Caco-2 (cell line): Measurements from ENCODE around the gene ZFP90. TPM values are rescaled to one million over a fixed set of nuclear protein-coding genes. Genes with fewer than 3 reads are reported as not detected.

Source experiments
- BruUV-seq: library from RNA; stranded (reverse); fragments of 400-500 nt; replicated peaks from 2 replicates; lab custom pipeline; 2021; lab: Mats Ljungman, UMichigan
- CTCF ChIA-PET: fragments of 300-600 bp; sonication (Branson Sonifier 250); formaldehyde crosslinking; loops from one replicate; lab custom pipeline; 2022; ENCODE audit warnings: antibody characterized with exemption; lab: Charles Lee
- POLR2A ChIA-PET: fragments of 300-600 bp; sonication (Branson Sonifier 250); formaldehyde crosslinking; loops from one replicate; lab custom pipeline; 2022; ENCODE audit warnings: antibody characterized with exemption; lab: Charles Lee
- DNase-seq, 2 experiments: peaks; one replicate each; pipeline versions ENCODE4 v3.0.0 to v3.0.0-alpha.2; 2020 to 2022
- H3K27me3 ChIP-seq: replicated peaks from 2 replicates; pipeline ENCODE4 v1.6.0; 2011; ENCODE audit warnings: low read length; ENCODE audit not compliant: control insufficient read depth, insufficient read depth
- H3K36me3 ChIP-seq: 2 replicates; pipeline ENCODE4 v1.5.1; 2011; ENCODE audit warnings: low read length; ENCODE audit not compliant: control insufficient read depth, insufficient read depth
- H3K4me1 ChIP-seq: fragments of 250-450 bp; sonication (Bioruptor Pico); 2 replicates; pipeline ENCODE4 v1.5.1; 2020; ENCODE audit warnings: mild to moderate bottlenecking
- H3K4me3 ChIP-seq: 2 replicates; pipeline ENCODE4 v1.5.1; 2011; ENCODE audit warnings: low read depth, mild to moderate bottlenecking, control low read depth, low read length
- H3K9me3 ChIP-seq: fragments of 250-450 bp; sonication (Bioruptor Pico); 2 replicates; pipeline ENCODE4 v1.5.1; 2020; ENCODE audit warnings: mild to moderate bottlenecking, moderate library complexity
- H3K27ac Mint-ChIP-seq: one replicate; pipeline ENCODE4 v1.8.0; 2022; ENCODE audit warnings: mixed read lengths; ENCODE audit not compliant: unreplicated experiment
- H3K27me3 Mint-ChIP-seq: one replicate; pipeline ENCODE4 v1.8.0; 2022; ENCODE audit warnings: mixed read lengths; ENCODE audit not compliant: insufficient read depth, unreplicated experiment
- H3K36me3 Mint-ChIP-seq: one replicate; pipeline ENCODE4 v1.8.0; 2022; ENCODE audit warnings: mild to moderate bottlenecking, mixed read lengths; ENCODE audit not compliant: insufficient read depth, unreplicated experiment
- H3K4me1 Mint-ChIP-seq: one replicate; pipeline ENCODE4 v1.8.0; 2022; ENCODE audit warnings: low read depth, mixed read lengths; ENCODE audit not compliant: unreplicated experiment
- H3K4me3 Mint-ChIP-seq: one replicate; pipeline ENCODE4 v1.8.0; 2022; ENCODE audit warnings: mild to moderate bottlenecking, moderate library complexity, mixed read lengths; ENCODE audit not compliant: unreplicated experiment
- H3K9me3 Mint-ChIP-seq: one replicate; pipeline ENCODE4 v1.8.0; 2022; ENCODE audit warnings: mixed read lengths; ENCODE audit not compliant: unreplicated experiment
- intact Hi-C: fragments of 100-400 bp; cut with micrococcal nuclease; formaldehyde crosslinking; loops from one replicate; pipeline ENCODE4 v1.10.0; 2022; ENCODE audit not compliant: unreplicated experiment
- total RNA-seq: library from RNA; stranded (reverse); gene quantifications from 2 replicates; pipeline ENCODE4 v1.2.3, GENCODE V29; 2022
- TF ChIP-seq, protein P1 (sequence below), 2 experiments: fragments of 200-600 bp in 1 of 2; IDR thresholded peaks; 1 replicate in 1 of 2; 2 replicates in 1 of 2; pipeline versions ENCODE4 v1.5.1 to v1.8.0; 2011 to 2022; ENCODE audit warnings: antibody characterized with exemption in 1 of 2, control low read depth in 1 of 2, inconsistent platforms in 1 of 2, low read depth in 1 of 2, low read length in 1 of 2, mild to moderate bottlenecking in 1 of 2, moderate library complexity in 1 of 2; ENCODE audit not compliant: insufficient read depth in 1 of 2, severe bottlenecking in 1 of 2, unreplicated experiment in 1 of 2

ZFP90 gene
- total RNA-seq, 1 experiment from 2014 or later: 23.2 TPM

DNA sequence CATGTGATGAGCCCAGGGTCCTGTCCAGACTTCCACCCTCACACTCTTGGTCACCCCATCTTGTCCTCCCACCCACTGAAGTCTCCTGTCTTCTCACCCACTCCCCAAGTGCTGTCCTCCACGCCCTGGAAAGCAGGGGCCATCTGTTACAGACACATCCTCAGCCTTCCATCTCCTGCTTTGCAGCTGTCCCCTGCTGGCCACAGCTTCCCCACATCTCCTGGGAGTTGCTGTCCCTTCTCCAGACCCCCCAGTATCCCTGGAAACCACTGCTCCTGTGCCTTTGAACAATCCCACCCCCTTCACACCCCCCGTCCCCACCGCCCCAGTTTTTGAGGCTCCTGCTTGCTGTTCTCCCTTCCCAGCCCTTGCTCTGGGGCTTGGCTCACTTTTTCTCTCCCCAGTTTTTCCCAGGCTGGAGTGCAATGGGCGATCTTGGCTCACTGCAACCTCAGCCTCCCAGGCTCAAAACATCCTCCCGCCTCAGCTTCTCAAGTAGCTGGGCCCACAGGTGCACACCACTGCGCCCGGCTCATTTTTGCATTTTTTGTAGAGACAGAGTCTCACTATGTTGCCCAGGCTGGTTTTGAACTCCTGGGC, 30.4 kb upstream of the ZFP90 start:
- POLR2A ChIA-PET: no interaction called here
- no peaks in the 10 kb centered on the region for H3K4me1 Mint-ChIP-seq
- CTCF ChIA-PET: no interaction called here
- Histone ChIP-seq H3K36me3 (no peaks in the 10 kb centered on the region), H3K9me3 (0 out of 2 replicates have a peak, but pooled peaks cover 3% of the 10 kb centered on the region), H3K4me3 (no peak overlapping the region), H3K4me1 (no peaks in the 10 kb centered on the region), H3K27me3 (peaks cover 1% of the 10 kb centered on the region; the same call in 1 of the 2 replicates)
- TF ChIP-seq, protein P1, sequence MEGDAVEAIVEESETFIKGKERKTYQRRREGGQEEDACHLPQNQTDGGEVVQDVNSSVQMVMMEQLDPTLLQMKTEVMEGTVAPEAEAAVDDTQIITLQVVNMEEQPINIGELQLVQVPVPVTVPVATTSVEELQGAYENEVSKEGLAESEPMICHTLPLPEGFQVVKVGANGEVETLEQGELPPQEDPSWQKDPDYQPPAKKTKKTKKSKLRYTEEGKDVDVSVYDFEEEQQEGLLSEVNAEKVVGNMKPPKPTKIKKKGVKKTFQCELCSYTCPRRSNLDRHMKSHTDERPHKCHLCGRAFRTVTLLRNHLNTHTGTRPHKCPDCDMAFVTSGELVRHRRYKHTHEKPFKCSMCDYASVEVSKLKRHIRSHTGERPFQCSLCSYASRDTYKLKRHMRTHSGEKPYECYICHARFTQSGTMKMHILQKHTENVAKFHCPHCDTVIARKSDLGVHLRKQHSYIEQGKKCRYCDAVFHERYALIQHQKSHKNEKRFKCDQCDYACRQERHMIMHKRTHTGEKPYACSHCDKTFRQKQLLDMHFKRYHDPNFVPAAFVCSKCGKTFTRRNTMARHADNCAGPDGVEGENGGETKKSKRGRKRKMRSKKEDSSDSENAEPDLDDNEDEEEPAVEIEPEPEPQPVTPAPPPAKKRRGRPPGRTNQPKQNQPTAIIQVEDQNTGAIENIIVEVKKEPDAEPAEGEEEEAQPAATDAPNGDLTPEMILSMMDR (IDR thresholded peaks at IDR 0.05; ENCODE audit: insufficient read depth in 1 of 2, low read depth in 1 of 2, low read length in 1 of 2, severe bottlenecking in 1 of 2, unreplicated experiment in 1 of 2): no peak
- no peak for DNase-seq
- intact Hi-C loops: loop anchor here (5.0 kb wide), 1 partner anchor 61 kb away; the partner anchor contains the start of gene SMPD3
- no peak overlapping the region for H3K27ac Mint-ChIP-seq
- no peak overlapping the region for H3K4me3 Mint-ChIP-seq
- H3K9me3 Mint-ChIP-seq: no peaks in the 10 kb centered on the region
- no TSS peak for BruUV-seq
- H3K27me3 Mint-ChIP-seq: peaks cover 21% of the 10 kb centered on the region
- H3K36me3 Mint-ChIP-seq: no peaks in the 10 kb centered on the region

DNA sequence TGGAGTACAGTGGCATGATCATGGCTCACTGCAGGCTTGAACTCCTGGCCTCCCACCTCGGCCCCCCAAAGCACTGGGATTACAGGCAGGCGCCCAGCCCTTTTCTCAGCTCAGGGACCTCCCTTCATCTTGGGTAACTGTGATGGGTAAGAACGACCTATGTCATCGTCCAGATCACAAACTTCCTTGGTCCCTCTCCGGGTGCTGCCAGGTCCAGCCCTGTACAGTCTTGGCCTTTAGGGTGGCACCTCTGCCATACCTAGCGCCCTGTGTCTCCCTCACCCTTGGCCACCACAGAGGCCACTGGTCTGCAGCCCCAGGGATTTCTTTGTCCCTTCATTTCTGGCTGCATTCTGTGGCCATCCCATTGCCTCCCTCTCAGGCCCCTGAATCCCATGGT, 29.7 kb upstream of the ZFP90 start:
- Mint-ChIP-seq H3K27ac (no peak overlapping the region), H3K36me3 (no peaks in the 10 kb centered on the region), H3K27me3 (peaks cover 21% of the 10 kb centered on the region), H3K4me3 (no peak overlapping the region), H3K4me1 (no peaks in the 10 kb centered on the region), H3K9me3 (no peaks in the 10 kb centered on the region)
- TF ChIP-seq, protein P1 (IDR thresholded peaks at IDR 0.05; ENCODE audit: insufficient read depth in 1 of 2, low read depth in 1 of 2, low read length in 1 of 2, severe bottlenecking in 1 of 2, unreplicated experiment in 1 of 2): no peak
- Histone ChIP-seq H3K4me1 (no peaks in the 10 kb centered on the region), H3K36me3 (no peaks in the 10 kb centered on the region), H3K27me3 (peaks cover 1% of the 10 kb centered on the region; the same call in 1 of the 2 replicates), H3K9me3 (0 out of 2 replicates have a peak, but pooled peaks cover 3% of the 10 kb centered on the region), H3K4me3 (no peak overlapping the region)
- CTCF ChIA-PET: interaction anchor here (1.2 kb wide), 1 partner anchor 11 kb away, joined by 3 read pairs; no protein-coding TSS in a partner anchor
- DNase-seq: no peak
- no TSS peak for BruUV-seq
- intact Hi-C loops: loop anchor here (5.0 kb wide), 1 partner anchor 62 kb away; the partner anchor contains the start of gene SMPD3
- POLR2A ChIA-PET: no interaction called here

DNA sequence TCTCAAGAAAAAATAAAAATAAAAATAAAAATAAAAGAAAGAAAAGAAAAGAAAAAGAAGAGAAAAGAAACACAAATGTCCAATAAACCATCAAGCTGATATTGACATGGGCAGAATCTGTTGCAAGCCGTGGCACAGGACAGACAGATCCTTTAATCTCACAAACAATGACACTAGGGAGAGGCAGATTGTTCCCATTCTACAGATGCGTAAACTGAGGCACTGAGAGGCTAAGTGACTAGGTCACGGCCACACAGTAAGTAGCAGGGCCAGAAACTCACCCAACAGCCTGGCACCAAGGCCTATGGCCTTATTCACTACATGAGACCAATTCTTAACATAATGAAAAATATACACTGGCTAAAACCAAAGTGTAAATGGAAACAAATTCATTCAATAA, 28.3 kb upstream of the ZFP90 start:
- no peak for DNase-seq
- no peak overlapping the region for H3K4me3 Mint-ChIP-seq
- Histone ChIP-seq H3K4me3 (no peak overlapping the region), H3K27me3 (peaks cover 1% of the 10 kb centered on the region; the same call in 1 of the 2 replicates), H3K4me1 (no peaks in the 10 kb centered on the region), H3K36me3 (no peaks in the 10 kb centered on the region), H3K9me3 (0 out of 2 replicates have a peak, but pooled peaks cover 3% of the 10 kb centered on the region)
- H3K27ac Mint-ChIP-seq: no peak overlapping the region
- TF ChIP-seq, protein P1 (IDR thresholded peaks at IDR 0.05; ENCODE audit: insufficient read depth in 1 of 2, low read depth in 1 of 2, low read length in 1 of 2, severe bottlenecking in 1 of 2, unreplicated experiment in 1 of 2): no peak
- BruUV-seq: no TSS peak
- no peaks in the 10 kb centered on the region for H3K9me3 Mint-ChIP-seq
- H3K36me3 Mint-ChIP-seq: no peaks in the 10 kb centered on the region
- H3K4me1 Mint-ChIP-seq: no peaks in the 10 kb centered on the region
- peaks cover 17% of the 10 kb centered on the region for H3K27me3 Mint-ChIP-seq
- intact Hi-C loops: no loop called here
- ChIA-PET POLR2A (no interaction called here), CTCF (interaction anchor here (1.2 kb wide), 1 partner anchor 10 kb away, joined by 3 read pairs; no protein-coding TSS in a partner anchor)
